HG03045 (cell line): ENCODE data around the gene FAM184A.
"Not testable (repeated sequence)": the region's sequence is repeated elsewhere in the genome, so short reads cannot be mapped to it uniquely, and the experiment has no call there.

Source experiments
- ATAC-seq: cut with Tn5 transposase; IDR thresholded peaks from one replicate; pipeline ENCODE4 v1.9.1; 2021; ENCODE audit warnings: mild to moderate bottlenecking, moderate library complexity; ENCODE audit not compliant: unreplicated experiment

Gene FAM184A

DNA sequence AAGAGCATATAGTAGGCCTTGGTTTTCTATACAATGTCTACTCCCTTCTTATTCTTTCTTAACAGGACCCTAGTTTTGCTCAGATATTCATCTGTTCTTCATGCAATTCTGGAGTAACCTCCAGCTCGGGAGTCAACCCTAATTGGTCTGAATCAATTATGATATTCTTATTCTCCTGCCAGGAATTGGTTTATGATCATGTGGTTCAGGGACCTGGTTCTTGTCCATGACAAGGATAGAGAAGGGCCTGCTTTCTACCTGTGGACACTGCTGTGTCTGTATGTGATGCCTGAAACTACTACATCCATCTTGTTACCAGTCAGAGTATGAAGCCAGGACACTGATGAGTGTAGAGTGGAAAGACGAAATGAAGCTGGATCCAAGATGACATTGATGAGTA, 24.4 kb upstream of the FAM184A start:
- ATAC-seq, result no peak

DNA sequence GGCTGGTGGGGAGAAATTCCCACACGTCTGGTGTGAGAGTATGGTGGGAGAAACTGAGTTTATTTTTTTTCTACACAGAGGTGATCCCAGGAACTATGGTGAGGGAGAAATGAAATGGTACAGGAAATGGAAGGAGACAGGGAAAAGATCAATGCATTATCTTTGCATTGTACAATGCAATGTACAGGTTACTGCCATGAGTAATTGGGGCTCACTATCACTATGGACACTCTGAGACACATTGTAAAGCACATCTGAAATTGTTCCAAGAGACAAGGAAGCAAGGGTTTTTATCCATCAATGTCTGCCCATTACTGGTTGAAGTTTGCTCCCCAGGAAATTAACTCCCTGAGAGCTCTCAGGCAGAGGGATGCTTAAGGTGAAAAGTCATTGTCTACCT, 21.7 kb upstream of the FAM184A start:
- no peak for ATAC-seq

DNA sequence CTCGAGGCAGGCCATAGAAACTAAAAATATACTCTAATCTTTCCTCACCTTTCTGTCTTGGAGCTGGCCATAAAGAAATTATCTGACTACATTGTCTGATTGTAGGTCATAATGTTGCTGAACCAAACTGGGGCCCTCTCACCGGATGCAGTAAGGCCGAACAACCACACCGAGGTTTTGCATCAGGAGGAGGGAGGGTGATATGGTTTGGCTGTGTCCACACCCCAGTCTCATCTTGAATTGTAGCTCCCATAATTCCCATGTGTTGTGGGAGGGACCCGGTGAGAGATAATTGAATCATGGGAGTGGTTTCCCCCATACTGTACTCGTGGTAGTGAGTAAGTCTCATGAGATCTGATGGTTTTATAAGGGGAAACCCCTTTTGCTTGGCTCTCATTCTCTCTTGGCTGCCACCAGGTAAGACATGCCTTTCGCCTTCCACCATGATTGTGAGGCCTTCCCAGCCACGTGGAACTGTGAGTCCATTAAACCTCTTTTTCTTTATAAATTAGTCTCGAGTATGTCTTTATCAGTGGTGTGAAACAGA, 19.4 kb upstream of the FAM184A start:
- not testable (repeated sequence) for ATAC-seq

DNA sequence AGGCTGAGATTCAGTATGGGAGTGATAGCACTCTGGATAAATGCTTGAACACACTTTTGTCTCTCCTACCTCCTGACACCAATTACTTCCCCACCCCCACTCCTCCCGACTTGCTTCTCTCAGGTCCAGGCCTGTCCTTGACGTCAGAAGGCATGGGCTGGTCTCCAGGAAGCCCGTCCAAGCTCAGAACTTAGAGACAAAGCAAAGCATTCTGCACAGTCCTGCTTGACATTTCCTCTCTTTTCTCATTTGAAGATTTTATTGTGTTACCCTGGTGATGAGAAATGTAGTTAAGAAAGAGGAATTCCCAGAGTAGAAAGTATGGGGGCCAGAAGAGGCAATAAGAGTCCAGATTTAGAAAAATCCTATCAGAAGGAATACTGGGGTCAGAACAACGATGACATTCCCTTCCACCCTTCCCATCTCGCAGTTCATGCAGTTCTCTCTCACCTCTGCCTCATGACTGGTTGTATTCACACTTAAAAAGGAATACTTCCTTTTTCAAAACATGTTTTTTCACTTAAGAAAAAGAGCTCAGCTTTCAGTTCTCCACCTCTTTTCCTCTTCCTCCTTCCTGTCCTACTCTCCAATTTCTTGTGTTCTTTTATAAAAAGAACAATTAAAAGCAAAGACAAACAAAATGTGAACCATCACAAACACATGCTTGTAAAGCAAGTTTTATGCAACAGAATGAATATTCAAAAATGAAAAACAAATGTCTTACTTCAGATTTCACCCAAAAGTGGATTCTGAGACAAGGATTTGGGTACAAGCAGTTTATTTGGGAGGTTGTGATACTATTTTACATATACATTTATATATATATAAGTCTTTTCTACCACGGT, 18.5 kb upstream of the FAM184A start:
- ATAC-seq, result no peak

DNA sequence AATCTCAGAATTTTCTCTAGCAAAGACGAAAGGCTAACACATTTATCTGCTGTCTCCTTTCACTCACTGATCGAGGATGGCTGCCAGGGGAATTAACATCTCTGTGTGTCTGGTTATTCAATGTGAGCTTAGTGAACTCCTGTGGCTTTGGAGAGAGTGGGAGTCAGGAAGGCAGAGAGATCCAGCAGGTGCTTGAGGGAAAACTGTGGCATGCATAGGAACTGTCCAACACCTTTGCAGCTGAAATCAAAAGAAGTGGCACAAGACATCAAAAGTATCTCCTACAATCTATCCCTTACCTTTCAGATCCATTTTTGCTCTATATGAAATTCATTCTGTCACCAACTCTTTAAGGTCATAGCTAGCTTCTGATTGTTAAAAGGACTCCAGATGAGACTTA, 11.8 kb upstream of the FAM184A start:
- no peak for ATAC-seq

DNA sequence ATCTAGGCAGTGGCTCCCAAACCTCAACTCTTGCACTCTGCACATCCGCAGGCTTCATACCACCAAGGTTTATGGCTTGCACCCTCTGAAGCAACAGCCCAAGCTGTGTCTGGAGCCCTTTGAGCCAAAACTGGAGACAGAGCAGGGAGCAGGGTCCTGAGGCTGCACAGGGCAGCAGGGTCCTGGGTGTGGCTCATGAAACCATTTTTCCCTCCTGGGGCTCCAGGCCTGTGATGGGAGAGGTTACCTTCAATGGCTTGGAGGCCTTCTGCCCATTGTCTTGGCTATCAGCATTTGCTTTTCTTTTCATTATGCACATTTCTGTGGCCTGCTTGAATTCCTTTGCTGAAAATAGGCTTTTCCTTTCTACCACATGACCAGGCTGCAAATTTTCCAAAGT, 6.3 kb upstream of the FAM184A start:
- no peak for ATAC-seq

DNA sequence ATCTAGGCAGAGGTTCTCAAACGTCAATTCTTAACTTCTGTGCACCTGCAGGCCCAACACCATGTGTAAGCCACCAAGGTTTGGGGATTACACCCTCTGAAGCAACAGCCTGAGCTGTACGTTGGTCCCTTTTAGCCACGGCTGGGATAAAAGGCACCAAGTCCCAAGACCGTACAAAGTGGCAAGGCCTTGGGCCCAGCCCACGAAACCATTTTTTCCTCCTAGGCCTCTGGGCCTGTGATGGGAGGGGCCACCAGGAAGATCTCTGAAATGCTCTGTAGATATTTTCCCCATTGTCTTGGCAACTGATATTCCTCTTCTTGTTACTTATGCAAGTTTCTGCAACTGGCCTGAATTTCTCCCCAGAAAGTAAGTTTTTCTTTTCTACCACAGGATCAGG, 4.5 kb upstream of the FAM184A start:
- ATAC-seq, result no peak

DNA sequence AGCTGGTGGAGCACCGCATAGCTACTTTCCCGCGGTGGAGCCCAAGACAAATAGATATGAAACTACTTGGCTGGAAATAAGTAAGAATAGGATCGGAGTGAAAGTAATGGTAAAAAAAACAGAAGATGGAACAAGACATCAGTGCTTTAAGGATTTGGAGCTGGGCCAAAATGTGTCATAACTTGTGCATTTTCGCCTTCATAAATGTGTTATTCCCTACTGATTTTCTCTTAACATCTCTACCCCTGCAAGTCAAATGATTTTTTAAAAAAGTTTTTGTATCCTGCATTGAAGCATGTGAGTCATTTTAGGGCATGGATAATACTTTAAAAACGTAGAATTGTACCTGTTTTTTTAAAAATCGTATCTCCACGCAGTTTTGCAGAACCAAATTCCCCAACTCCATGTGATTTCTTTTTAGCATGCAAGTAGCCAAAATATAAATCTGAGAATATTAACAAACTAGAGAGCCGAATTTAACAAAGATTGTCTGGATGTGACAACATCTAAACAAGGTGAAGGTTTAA, 882 bp upstream of the FAM184A start:
- no peak for ATAC-seq

DNA sequence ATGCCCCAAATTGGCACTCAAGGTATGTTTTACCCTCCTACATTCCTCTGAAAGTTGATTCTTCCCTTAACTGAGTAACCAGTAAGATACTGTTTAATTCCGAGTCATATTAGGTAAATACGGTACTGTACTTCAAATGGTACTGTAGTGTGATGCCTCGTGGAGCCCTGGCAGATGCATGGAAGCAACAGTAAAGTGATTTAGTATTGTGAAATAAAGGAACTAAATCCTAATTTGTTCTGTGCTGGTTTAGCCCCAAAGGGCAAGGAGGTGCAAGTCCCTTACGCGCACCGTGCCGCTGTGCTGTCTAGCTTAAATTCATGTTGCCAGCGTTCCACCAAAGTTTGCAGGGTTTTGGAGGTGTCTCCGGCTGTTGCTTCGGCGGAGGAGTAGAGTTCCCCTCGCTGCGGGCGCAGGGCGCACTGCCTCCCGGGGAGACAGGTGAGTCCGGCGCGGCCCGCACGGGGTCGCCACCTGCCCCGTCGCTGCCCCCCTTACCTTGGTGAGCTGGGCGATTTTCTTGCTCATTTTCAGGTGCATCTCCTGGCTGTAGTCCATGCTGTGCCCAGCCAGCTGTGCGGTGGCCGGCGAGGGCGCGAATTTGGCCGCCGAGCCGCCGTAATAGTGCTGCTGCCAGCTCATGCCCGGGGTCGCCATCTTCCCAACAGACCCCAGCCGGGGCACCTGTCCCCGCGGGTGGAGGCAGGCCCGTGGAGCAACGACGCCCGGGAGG, 655 bp downstream of the FAM184A start:
- peak; percentile 33 for ATAC-seq

DNA sequence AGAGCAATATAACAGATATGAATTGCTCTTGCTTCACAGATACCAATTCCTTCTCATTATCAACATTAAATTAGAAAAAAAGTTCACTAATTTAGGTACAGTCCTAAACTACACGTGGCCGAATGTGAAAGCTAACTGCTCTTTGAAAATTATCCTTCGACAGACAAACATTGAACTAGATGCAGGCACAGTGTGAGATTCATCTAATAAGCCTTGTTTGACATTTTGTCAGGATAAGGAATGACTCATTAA, 1.1 kb downstream of the FAM184A start:
- no peak for ATAC-seq

DNA sequence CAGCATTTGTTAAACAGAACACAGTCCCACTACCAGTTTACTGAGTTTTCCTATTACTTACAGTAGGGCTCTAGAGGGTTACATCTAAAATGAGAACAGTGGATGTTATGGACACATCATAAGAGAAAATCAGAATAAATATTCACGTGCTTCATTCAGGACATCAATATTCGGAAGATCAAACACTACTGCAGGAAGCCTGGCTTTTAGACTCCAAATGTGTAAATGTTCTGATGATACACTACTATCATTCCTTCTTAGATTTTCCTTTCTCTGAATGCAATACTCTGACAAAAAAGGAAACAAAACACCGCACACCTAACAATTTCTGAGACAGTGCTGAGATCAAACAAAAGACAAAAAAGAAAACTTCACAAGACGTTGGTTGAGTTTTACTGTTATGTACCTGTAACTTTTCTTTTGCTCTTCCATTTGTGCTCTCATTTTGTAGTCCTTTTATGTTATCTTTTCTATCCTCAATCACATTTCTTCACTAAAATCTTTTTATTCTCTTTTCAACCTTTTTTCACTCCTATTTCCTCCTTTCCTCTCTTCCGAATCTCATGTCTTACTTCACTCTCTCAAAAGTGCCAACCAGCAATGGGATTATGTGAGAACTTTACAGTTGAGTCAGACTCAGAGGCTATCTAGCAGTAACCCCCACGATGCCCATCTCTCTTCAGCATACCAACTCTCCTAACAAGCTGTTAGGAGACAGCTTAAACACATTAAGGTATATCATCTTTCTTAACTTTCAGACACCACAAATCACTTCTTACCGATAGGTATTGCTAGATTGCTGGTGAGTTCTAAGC, 1.7 kb downstream of the FAM184A start:
- ATAC-seq, result no peak

DNA sequence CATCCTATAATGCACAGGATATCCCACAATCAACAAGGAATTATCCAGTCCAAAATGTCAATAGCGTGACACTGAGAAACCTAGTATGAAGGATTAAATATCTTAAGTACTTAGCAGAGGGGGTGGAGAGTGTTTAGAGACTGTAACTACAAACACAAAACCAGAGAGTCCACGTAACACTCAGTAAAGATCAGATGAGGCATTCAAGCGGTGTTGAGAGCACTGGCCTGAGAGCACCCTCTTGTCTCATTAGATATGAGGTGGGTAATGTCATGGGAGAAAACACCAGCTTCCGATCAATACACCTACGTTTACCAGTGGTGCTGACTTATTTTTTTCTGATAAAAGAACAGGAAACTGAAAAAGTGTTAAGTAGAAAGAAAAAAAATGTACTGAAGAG, 2.3 kb downstream of the FAM184A start:
- ATAC-seq, result no peak

DNA sequence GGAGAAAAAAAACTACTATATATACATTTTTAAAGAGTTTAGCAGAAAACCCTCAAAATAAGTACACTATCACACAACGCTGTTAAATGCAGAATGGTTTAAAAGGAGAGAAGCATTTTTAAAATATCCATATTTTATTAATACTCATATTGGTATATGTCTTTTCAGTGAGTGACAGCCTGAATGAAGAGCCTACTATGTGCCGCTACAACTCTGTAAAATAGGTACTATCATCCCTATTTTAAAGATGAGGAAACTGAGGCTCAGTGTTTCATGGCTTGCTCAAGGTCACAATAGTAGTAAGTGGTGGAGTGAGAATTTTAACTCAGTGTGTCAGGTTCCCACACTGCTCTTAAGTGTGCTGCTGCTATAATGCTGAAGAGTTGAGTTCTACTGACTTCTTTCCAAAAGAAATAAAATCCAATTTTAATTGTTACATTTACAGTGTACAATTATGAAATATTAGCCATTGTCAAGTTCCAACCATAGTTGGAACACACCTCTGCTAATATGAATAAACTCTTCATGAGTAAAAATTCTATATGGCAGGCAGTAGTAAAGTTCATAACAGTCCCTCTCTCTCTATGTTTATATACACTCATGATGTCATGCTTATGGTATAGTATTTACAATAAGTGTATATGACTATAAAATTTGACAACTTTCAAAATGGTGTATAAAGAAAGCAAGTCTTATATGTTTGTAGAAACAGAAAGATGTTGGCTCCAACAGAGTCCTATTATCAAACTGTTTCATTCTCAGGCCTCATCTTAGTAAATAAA, 3.1 kb downstream of the FAM184A start:
- no peak for ATAC-seq

DNA sequence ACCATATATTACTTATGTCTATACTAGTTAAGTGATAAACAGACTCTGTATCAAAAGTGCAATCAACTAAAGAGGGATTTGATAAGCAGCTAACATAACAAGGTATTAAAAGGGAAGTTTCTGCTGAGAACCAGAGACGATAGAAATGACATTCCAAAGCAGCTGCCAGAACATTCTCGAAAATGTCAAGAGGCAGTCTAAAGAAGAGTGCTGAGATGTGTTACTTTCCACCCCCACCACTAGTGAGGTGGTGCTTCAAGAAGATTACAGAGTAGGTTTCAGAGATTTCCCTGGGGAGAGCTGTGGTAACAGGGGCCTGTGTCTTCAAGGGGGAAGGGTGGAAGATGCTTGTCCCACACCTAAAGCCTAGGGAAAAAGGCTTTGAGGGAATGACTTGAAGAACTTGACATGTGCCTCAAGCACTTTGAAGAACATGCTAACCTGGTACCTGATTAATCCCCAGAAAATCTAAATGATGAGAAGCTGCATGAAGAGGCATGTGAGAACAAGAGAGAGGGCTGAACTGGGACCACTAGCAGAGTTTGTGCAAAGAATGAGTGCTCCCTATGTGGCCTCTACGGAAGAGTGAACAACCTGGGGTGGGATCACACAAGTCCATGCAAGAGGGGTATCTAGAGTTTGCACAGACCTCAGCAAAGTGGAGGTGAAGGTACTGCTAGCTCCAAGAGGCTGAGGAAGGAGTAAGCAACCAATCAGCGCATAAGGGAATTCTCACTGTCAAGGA, 5.0 kb downstream of the FAM184A start:
- ATAC-seq, result no peak

DNA sequence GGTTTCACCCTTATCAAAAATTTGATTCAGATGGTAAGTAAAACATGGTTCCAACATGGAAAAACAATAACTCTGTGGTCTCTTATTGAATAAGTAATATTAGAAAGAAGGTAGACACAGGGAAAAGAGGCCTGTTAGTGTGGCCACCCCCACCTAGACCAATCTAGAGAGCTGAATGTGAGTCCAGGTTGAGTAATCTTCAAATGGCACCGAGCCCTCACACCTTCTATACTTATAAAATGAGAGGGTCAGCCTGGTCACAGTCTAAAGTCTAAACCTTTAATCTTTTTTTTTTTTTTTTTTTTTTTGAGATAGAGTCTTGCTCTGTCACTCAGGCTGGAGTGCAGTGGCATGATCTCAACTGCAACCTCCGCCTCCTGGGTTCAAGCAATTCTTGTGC, 6.9 kb downstream of the FAM184A start:
- no peak for ATAC-seq

DNA sequence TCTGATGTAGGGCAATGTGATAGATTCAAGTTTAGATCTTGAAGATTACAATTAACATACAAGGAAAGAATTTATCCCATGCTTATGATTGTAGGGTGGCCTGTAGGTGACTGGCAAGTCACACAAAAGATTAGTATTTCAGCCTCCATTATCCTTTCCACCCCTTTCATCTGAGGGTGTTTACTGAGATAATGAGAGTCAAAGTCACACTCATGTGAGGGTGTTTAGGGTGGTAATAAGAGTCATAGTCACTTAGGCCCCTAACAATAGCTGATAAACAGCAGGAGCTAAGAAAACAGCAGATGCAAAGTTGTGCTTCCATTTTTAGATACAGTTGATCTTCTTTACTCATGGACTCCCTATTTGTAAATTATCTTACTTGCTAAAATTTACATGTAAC, 11.4 kb downstream of the FAM184A start:
- ATAC-seq, result no peak

DNA sequence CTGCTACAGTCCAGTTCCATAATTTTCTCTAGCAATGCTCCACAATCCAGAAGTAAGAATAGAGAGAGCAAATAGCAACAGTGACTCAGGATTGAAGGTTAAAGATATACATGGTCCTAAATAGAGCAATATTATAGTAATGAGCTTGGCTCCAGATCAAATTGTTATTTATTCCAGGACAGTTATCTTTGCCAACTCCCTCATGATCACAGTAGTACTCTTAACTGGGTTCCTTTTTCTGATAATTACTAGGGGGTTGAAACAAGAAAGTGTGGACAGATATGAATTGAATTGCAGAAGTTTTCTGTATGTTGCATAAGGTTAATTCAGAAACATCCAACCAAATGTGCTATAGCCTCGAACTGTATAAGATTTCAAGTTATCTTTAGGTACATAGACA, 11.9 kb downstream of the FAM184A start:
- no peak for ATAC-seq

DNA sequence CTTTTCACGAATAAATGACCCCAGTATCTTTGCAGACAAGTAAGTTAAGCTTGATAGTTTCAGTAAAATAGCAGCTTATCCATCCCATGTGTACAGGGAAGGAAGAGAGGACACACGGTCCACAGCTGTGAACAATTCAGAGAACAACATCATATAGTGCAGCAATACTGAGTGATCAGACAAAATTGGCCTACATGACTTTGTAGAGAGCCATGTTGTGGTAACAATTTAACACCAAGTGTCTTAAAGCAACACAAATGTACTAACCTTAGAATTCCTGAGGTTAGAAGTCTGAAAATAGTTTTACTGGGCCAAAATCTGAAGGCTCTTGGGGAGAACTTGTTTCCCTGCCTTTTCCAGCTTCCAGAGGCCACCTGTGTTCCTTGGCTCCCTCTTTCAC, 12.5 kb downstream of the FAM184A start:
- ATAC-seq, result no peak

DNA sequence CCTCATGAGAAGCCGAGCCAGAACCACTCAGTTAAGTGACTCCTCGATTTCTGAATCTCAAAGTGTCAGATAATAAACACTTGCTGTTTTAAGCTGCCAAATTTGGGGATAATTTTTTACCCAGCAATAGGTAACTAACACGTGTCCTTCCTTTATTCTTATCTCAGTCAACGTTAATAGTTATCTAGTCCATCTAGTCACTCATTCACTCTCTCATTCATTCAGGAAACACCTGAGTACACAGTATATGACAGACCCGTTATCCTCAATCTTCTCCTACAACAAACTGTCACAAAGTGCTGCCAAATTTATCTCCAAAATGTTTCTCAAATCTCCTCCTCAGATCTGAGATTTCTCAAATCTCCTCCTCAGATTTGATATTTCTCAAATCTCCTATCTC, 13.1 kb downstream of the FAM184A start:
- no peak for ATAC-seq

DNA sequence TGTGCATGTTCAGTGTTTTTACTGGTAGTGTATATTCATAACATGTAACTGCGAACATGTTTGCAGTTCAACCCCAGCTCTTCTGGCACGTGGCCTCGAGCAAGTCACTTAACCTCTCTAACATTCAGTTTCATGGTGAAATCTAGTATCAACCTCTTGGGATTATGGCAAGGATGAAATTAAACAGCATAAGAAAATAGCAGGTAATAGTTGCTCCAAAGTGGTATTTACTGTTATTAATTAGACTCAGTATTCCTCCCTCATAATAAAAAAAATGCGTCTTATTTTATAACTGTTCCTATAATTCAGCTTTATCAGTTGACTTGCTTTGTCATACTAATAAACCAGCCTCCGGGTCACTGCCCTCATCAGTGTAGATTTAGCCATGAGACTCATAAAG, 15.0 kb downstream of the FAM184A start:
- no peak for ATAC-seq
